H1 (cell line): ENCODE results near the gene SLC25A30. TPM values are rescaled to one million over a fixed set of nuclear protein-coding genes. Genes with fewer than 3 reads are reported as not detected.
A peak's percentile ranks its signal among the peaks of the same experiment; 100 is the strongest.

Experiments
- CTCF ChIA-PET: fragments of 300-600 bp; sonication (Branson Sonifier 250); formaldehyde crosslinking; loops from one replicate; lab custom pipeline; 2021; ENCODE audit not compliant: partially characterized antibody; lab: Charles Lee
- POLR2A ChIA-PET: fragments of 300-600 bp; sonication (Branson Sonifier 250); formaldehyde crosslinking; loops from one replicate; lab custom pipeline; 2021; ENCODE audit warnings: inconsistent platforms; ENCODE audit not compliant: partially characterized antibody; lab: Charles Lee
- DNase-seq, 2 experiments: peaks; one replicate each; pipeline versions ENCODE4 v3.0.0 to v3.0.0-alpha.2; 2010 to 2022; ENCODE audit warnings: low spot score in 2 of 2, low read depth in 1 of 2, mixed read lengths in 1 of 2
- FAIRE-seq: peaks from 2 replicates; lab custom pipeline; 2011; peaks lifted over from hg19 to GRCh38; lab: Jason Lieb, UNC
- H2AFZ ChIP-seq: 2 replicates; pipeline ENCODE4 v1.8.1; 2012; ENCODE audit warnings: low read length, inconsistent platforms
- H2AK5ac ChIP-seq: 2 replicates; pipeline ENCODE4 v1.6.1; 2013; ENCODE audit warnings: low read depth, low read length
- H2BK120ac ChIP-seq: replicated peaks from 2 replicates; pipeline ENCODE3; 2013; ENCODE audit warnings: low read depth, low read length, inconsistent platforms
- H2BK12ac ChIP-seq: 2 replicates; pipeline ENCODE4 v1.6.1; 2013; ENCODE audit warnings: low read depth, low read length
- H2BK15ac ChIP-seq: 2 replicates; pipeline ENCODE4 v1.6.1; 2013; ENCODE audit warnings: low read length
- H2BK20ac ChIP-seq: 2 replicates; pipeline ENCODE4 v1.6.1; 2013; ENCODE audit warnings: low read length
- H2BK5ac ChIP-seq: 2 replicates; pipeline ENCODE4 v1.6.1; 2013; ENCODE audit warnings: low read depth, low read length
- H3K14ac ChIP-seq: 2 replicates; pipeline ENCODE4 v1.6.1; 2013; ENCODE audit warnings: inconsistent platforms; ENCODE audit not compliant: insufficient read length
- H3K18ac ChIP-seq: 2 replicates; pipeline ENCODE4 v1.6.1; 2013; ENCODE audit warnings: low read length; ENCODE audit errors: extremely low read depth
- H3K23ac ChIP-seq: 2 replicates; pipeline ENCODE4 v1.6.1; 2013; ENCODE audit warnings: inconsistent platforms; ENCODE audit not compliant: insufficient read length
- H3K23me2 ChIP-seq: 2 replicates; pipeline ENCODE4 v1.6.1; 2013; ENCODE audit warnings: low read depth, low read length
- H3K27ac ChIP-seq: 2 replicates; pipeline ENCODE4 v1.6.1; 2011; ENCODE audit warnings: low read depth, low read length, inconsistent platforms
- H3K27me3 ChIP-seq, 4 experiments: replicated peaks in 1 of 4; 1 replicate in 1 of 4; 2 replicates in 3 of 4; pipeline versions ENCODE4 v1.6.1 to v1.8.1; 2011 to 2013; ENCODE audit warnings: low read length in 3 of 4, mild to moderate bottlenecking in 3 of 4, inconsistent platforms in 2 of 4, mixed read lengths in 2 of 4, moderate library complexity in 1 of 4; ENCODE audit not compliant: control insufficient read depth in 3 of 4, insufficient read depth in 3 of 4; ENCODE audit errors: extremely low read depth in 1 of 4
- H3K36me3 ChIP-seq, 4 experiments: 2 replicates each; pipeline versions ENCODE4 v1.6.1 to v1.8.1; 2011 to 2013; ENCODE audit warnings: mild to moderate bottlenecking in 4 of 4, low read length in 3 of 4, moderate library complexity in 2 of 4, control low read depth in 1 of 4, inconsistent platforms in 1 of 4; ENCODE audit not compliant: insufficient read depth in 4 of 4, control insufficient read depth in 2 of 4
- H3K4ac ChIP-seq: replicated peaks from 2 replicates; pipeline ENCODE3; 2013; ENCODE audit warnings: low read length, low read depth, mixed read lengths, inconsistent platforms; ENCODE audit not compliant: insufficient read length
- H3K4me1 ChIP-seq, 4 experiments: replicated peaks in 1 of 4; 1 replicate in 1 of 4; 2 replicates in 3 of 4; pipeline versions ENCODE4 v1.6.1 to v1.8.1; 2011 to 2013; ENCODE audit warnings: low read length in 3 of 4, inconsistent platforms in 2 of 4, mixed read lengths in 1 of 4; ENCODE audit not compliant: insufficient read depth in 4 of 4, control insufficient read depth in 3 of 4
- H3K4me2 ChIP-seq, 2 experiments: 2 replicates each; pipeline versions ENCODE4 v1.6.1 to v1.8.1; 2011 to 2013; ENCODE audit warnings: low read depth in 2 of 2, low read length in 2 of 2, control low read depth in 1 of 2, inconsistent platforms in 1 of 2, mild to moderate bottlenecking in 1 of 2; ENCODE audit not compliant: insufficient read depth in 1 of 2
- H3K4me3 ChIP-seq, 4 experiments: fragments of 200-600, 300-600 bp in 1 of 4; sonication (generic), shearing (Covaris generic), sonication (Bioruptor Twin) in 1 of 4; 2 replicates each; pipeline versions ENCODE4 v1.5.1 to v1.8.1; 2011 to 2016; ENCODE audit warnings: low read length in 4 of 4, low read depth in 3 of 4, control low read depth in 2 of 4, inconsistent platforms in 2 of 4, mild to moderate bottlenecking in 2 of 4, mixed read lengths in 1 of 4, moderate library complexity in 1 of 4; ENCODE audit not compliant: insufficient read depth in 2 of 4; ENCODE audit errors: extremely low read depth in 1 of 4
- H3K56ac ChIP-seq: replicated peaks from 2 replicates; pipeline ENCODE3; 2013; ENCODE audit warnings: low read depth, mild to moderate bottlenecking, mixed read lengths, low read length, inconsistent platforms; ENCODE audit not compliant: insufficient read length
- H3K79me1 ChIP-seq: 2 replicates; pipeline ENCODE4 v1.6.1; 2013; ENCODE audit warnings: low read depth, low read length, control low read depth
- H3K79me2 ChIP-seq, 2 experiments: 2 replicates each; pipeline versions ENCODE4 v1.6.1 to v1.8.1; 2012 to 2013; ENCODE audit warnings: low read length in 2 of 2, mild to moderate bottlenecking in 2 of 2, inconsistent platforms in 1 of 2; ENCODE audit not compliant: insufficient read depth in 2 of 2, control insufficient read depth in 1 of 2
- H3K9ac ChIP-seq, 4 experiments: replicated peaks in 1 of 4; 1 replicate in 1 of 4; 2 replicates in 3 of 4; pipeline versions ENCODE4 v1.6.1 to v1.8.1; 2011 to 2013; ENCODE audit warnings: low read depth in 3 of 4, low read length in 3 of 4, control low read depth in 2 of 4, mild to moderate bottlenecking in 2 of 4, moderate library complexity in 2 of 4, inconsistent platforms in 1 of 4; ENCODE audit errors: extremely low read depth in 1 of 4
- H3K9me3 ChIP-seq, 2 experiments: 2 replicates each; pipeline versions ENCODE4 v1.6.1 to v1.8.1; 2012 to 2013; ENCODE audit warnings: mild to moderate bottlenecking in 2 of 2, moderate library complexity in 2 of 2, control low read depth in 1 of 2, inconsistent platforms in 1 of 2, low read depth in 1 of 2, low read length in 1 of 2, mixed read lengths in 1 of 2; ENCODE audit not compliant: insufficient read depth in 2 of 2
- H4K20me1 ChIP-seq, 2 experiments: replicated peaks in 1 of 2; 2 replicates each; pipeline versions ENCODE3 to v1.8.1; 2011 to 2013; ENCODE audit warnings: inconsistent platforms in 2 of 2, low read length in 2 of 2, mild to moderate bottlenecking in 1 of 2; ENCODE audit not compliant: insufficient read depth in 2 of 2, control insufficient read depth in 1 of 2
- H4K5ac ChIP-seq: 2 replicates; pipeline ENCODE4 v1.6.1; 2013; ENCODE audit warnings: low read length, low read depth, mixed read lengths, inconsistent platforms; ENCODE audit not compliant: insufficient read length
- H4K8ac ChIP-seq: 2 replicates; pipeline ENCODE4 v1.8.0; 2013; ENCODE audit warnings: mild to moderate bottlenecking, moderate library complexity, low read length, inconsistent platforms; ENCODE audit not compliant: insufficient read depth; ENCODE audit errors: extremely low read depth
- H4K91ac ChIP-seq: replicated peaks from 2 replicates; pipeline ENCODE3; 2013; ENCODE audit warnings: low read length, mixed read lengths, inconsistent platforms; ENCODE audit not compliant: insufficient read length
- EGR1 ChIP-seq: IDR thresholded peaks from 2 replicates; pipeline ENCODE4 v1.6.1; 2011; ENCODE audit warnings: low read depth, low read length, borderline replicate concordance
- EZH2 ChIP-seq: fragments of 200-600 bp; sonication (generic); IDR thresholded peaks from 2 replicates; pipeline ENCODE4 v1.7.1; 2012; ENCODE audit warnings: low read depth, mild to moderate bottlenecking, moderate library complexity, low read length, inconsistent platforms; ENCODE audit not compliant: severe bottlenecking
- HDAC6 ChIP-seq: IDR thresholded peaks from one replicate; pipeline ENCODE4 v1.7.1; 2012; ENCODE audit warnings: low read depth, mild to moderate bottlenecking, inconsistent platforms, low read length, moderate library complexity
- PHF8 ChIP-seq: fragments of 200-600 bp; sonication (generic); conservative IDR thresholded peaks from 2 replicates; pipeline ENCODE4 v1.7.1; 2012; ENCODE audit warnings: low read depth, mild to moderate bottlenecking, inconsistent platforms, low read length, moderate library complexity
- POU5F1 ChIP-seq: IDR thresholded peaks from 2 replicates; pipeline ENCODE4 v1.6.1; 2011; ENCODE audit warnings: low read depth, mild to moderate bottlenecking, low read length, moderate library complexity
- SIX5 ChIP-seq: IDR thresholded peaks from 2 replicates; pipeline ENCODE4 v1.6.1; 2011; ENCODE audit warnings: mild to moderate bottlenecking, low read depth, low read length
- TEAD4 ChIP-seq: IDR thresholded peaks from 2 replicates; pipeline ENCODE4 v1.6.1; 2012; ENCODE audit warnings: low read depth, low read length, inconsistent platforms, mixed read lengths
- WGBS, 2 experiments: shearing (Covaris generic) in 1 of 2; methylation state at CpG; one replicate each; pipeline versions ENCODE4 v1.1.6 to v1.1.7; 2013 to 2015; ENCODE audit warnings: low lambda C conversion rate in 2 of 2, mixed read lengths in 2 of 2, inconsistent platforms in 1 of 2, low coverage in 1 of 2, missing lambda C conversion rate in 1 of 2; ENCODE audit not compliant: insufficient replicate concordance in 2 of 2, insufficient coverage in 1 of 2, insufficient read length in 1 of 2; ENCODE audit errors: extremely low coverage in 1 of 2, missing lambda C conversion rate in 1 of 2; 5-methylcytosine and 5-hydroxymethylcytosine counted together
- polyA plus RNA-seq, 7 experiments: library from polyadenylated mRNA; depleted of rRNA in 3 of 7; stranded (reverse) in 5 of 7; unstranded in 2 of 7; fragments of >200 nt in 5 of 7; fragments of 200-250 nt in 2 of 7; gene quantifications; 1 replicate in 5 of 7; 2 replicates in 1 of 7; 4 replicates in 1 of 7; pipeline versions ENCODE4 v1.2.1 to v1.2.3, GENCODE V29; 2011 to 2013; ENCODE audit warnings: missing spikeins in 2 of 7, mixed read lengths in 2 of 7
- total RNA-seq: library from RNA; stranded (reverse); fragmentation: NEBNext Ultra II Directional; extraction: Animal tissue kit (Norgen Biotek cat#: 25700); gene quantifications from 2 replicates; pipeline ENCODE4 v1.2.1, GENCODE V29; 2021
- TF ChIP-seq, protein P1 (sequence below): IDR thresholded peaks from 2 replicates; pipeline ENCODE4 v1.6.1; 2012; ENCODE audit warnings: low read length, inconsistent platforms

SLC25A30 gene
- total and polyA plus RNA-seq, 2 of the 8 experiments (the other 6 are each of a cell fraction or from before 2014, with no cell fraction given): 2.1 to 8.7 TPM

DNA sequence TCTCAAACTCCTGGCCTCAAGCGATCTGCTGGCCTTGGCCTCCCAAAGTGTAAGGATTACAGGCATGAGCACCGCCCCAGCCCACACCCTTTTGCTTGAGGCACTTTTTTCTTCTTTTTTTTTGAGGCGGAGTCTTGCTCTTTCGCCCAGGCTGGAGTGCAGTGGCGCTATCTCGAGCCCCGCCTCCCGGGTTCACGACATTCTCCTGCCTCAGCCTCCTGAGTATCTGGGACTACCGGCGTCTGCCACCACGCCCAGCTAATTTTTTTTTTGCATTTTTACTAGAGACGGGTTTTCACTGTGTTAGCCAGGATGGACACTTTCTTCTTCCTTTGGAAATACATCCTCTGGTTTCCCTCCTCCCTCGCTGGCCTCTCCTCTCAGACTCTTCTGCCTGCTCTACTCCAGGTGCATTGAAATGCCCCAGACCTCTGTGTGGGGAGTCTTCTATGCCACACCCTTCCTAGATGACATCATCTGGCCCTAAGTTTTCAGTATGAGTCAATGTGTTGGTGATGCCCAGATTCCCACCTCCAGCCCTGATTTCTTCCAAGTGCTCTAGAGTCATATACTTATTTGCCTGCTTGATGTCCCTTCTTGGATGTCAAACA is 56.5 kb downstream of the SLC25A30 start:
- Histone ChIP-seq H3K27ac (no peak overlapping the region), H3K79me1 (no peaks in the 10 kb centered on the region), H4K5ac (no peak overlapping the region), H3K9me3 (no peaks in the 10 kb centered on the region), H3K36me3 (peaks cover 0 to 12% (median 2%) of the 10 kb centered on the region in 4 experiments; a peak in 3 of 8 replicates), H3K56ac (no peak overlapping the region), H4K20me1 (no peaks in the 10 kb centered on the region), H2BK20ac (no peak overlapping the region), H3K9ac (no peak overlapping the region), H3K23me2 (no peaks in the 10 kb centered on the region), H3K4me2 (no peak overlapping the region), H2BK5ac (no peak overlapping the region; the same call in 1 of the 2 replicates), H3K79me2 (no peaks in the 10 kb centered on the region; a peak in 1 of 4 replicates), H4K8ac (no peak overlapping the region), H3K14ac (no peak overlapping the region), H2BK12ac (no peak overlapping the region), H3K4me3 (no peak overlapping the region)
- DNase-seq: no peak
- CTCF ChIA-PET: interaction anchor here (0.6 to 2.2 kb wide), 9 partner anchors 8 to 134 kb away, joined by 3 to 12 read pairs (median 5); partner anchors contain the start of gene TPT1
- 93% methylated on average over 14 of the region's 14 CpGs; no CpG with 5 or more reads in 1 of the 2 experiments for WGBS, 2 experiments
- POLR2A ChIA-PET: interaction anchor here (1.5 to 15.0 kb wide), 3 partner anchors 9 to 22 kb away, joined by 5 to 138 read pairs (median 8); partner anchors contain the start of gene TPT1
- FAIRE-seq: no peak
- TF ChIP-seq POU5F1: no peak
- no peak for TF ChIP-seq HDAC6
- TF ChIP-seq TEAD4: no peak
- TF ChIP-seq SIX5: no peak
- no peak for TF ChIP-seq PHF8
- TF ChIP-seq, protein P1, sequence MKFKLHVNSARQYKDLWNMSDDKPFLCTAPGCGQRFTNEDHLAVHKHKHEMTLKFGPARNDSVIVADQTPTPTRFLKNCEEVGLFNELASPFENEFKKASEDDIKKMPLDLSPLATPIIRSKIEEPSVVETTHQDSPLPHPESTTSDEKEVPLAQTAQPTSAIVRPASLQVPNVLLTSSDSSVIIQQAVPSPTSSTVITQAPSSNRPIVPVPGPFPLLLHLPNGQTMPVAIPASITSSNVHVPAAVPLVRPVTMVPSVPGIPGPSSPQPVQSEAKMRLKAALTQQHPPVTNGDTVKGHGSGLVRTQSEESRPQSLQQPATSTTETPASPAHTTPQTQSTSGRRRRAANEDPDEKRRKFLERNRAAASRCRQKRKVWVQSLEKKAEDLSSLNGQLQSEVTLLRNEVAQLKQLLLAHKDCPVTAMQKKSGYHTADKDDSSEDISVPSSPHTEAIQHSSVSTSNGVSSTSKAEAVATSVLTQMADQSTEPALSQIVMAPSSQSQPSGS: no peak
- no peak for TF ChIP-seq EGR1
- no peak for TF ChIP-seq EZH2
- TF ChIP-seq, all 59 proteins: peak for 0
- Histone ChIP-seq H2AFZ (no peak overlapping the region), H3K23ac (no peak overlapping the region), H3K27me3 (no peaks in the 10 kb centered on the region), H3K4ac (no peak overlapping the region), H2BK15ac (no peak overlapping the region), H4K91ac (no peak overlapping the region), H3K18ac (no peak overlapping the region), H3K4me1 (0 out of 7 replicates have a peak, but pooled peaks cover 0 to 6% (median under 1%) of the 10 kb centered on the region in 4 experiments), H2AK5ac (0 out of 2 replicates have a peak overlapping the region, but pooled peaks have one; percentile 5), H2BK120ac (no peak overlapping the region)
